ENCODE data around the gene SYP. TPM values are rescaled to one million over a fixed set of nuclear protein-coding genes. Genes with fewer than 3 reads are reported as not detected.

SYP gene
- total and polyA plus RNA-seq, 9 of the 15 experiments (the other 6 are each of a cell fraction or from before 2014, with no cell fraction given): 0.48 to 5.1 (median 2.6) TPM

DNA sequence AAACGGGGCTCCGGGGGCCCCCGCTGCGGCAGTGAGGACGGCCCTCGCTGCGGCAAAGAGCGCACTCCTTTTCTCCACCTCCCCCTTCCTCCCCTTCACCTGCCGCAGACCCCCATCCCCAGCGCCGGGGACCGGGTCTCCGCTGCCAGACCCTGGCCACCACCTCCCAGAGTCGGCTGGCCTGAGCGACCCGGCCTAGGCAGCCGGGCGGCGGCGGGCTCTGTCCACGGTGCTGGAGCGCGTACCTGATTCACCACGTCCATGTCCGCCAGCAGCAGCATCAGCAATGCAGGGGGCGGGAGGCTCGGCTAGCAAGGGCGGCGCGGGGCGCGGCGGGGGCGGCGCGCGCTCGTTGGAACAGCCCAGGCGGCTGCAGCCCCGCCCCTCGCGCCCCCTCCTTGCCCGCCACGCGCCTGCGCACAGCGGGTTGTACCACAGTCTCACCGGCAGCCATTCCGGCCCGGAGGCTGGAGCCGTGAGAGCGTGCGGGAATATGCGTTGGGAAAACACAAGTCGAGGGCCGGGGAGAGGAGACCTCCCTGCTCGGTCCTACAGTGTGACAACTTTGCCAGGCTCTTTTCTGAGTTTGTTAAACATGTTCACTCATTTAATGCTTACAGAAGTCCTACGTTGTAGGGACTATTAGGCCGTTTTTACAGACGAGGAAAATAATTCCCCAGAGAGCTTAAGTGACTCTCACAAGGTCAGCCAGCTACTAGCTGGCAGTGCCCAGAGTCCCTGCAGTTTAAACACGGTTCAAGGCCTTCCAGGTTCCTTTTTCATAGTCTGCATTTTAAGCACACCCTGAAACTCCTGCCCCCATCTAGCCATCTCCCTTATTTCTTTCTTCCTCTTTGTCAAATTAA, at the start of gene SYP (continued):
- TF ChIP-seq, protein P1, sequence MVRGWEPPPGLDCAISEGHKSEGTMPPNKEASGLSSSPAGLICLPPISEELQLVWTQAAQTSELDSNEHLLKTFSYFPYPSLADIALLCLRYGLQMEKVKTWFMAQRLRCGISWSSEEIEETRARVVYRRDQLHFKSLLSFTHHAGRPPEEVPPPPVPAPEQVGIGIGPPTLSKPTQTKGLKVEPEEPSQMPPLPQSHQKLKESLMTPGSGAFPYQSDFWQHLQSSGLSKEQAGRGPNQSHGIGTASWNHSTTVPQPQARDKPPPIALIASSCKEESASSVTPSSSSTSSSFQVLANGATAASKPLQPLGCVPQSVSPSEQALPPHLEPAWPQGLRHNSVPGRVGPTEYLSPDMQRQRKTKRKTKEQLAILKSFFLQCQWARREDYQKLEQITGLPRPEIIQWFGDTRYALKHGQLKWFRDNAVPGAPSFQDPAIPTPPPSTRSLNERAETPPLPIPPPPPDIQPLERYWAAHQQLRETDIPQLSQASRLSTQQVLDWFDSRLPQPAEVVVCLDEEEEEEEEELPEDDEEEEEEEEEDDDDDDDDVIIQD (CRISPR knock-in tag; IDR thresholded peaks at IDR 0.05): no peak
- TF ChIP-seq TAF1 (IDR thresholded peaks at IDR 0.05; ENCODE audit: control insufficient read depth, extremely low read depth, insufficient read depth, low read length, severe bottlenecking) (peak; percentile 95), BACH1 (tag; IDR thresholded peaks at IDR 0.05) (no peak), YBX1 (IDR thresholded peaks at IDR 0.05) (no peak), CBX8 (IDR thresholded peaks at IDR 0.05; ENCODE audit: borderline replicate concordance, extremely low read depth, low read depth, low read length, poor library complexity, severe bottlenecking) (no peak), BRD9 (IDR thresholded peaks at IDR 0.05; ENCODE audit: low read depth, partially characterized antibody) (no peak), ZNF124 (CRISPR knock-in tag; IDR thresholded peaks at IDR 0.05) (no peak), ZNF584 (CRISPR knock-in tag; IDR thresholded peaks at IDR 0.05; ENCODE audit: low read depth) (peak; percentile 90), TARDBP (IDR thresholded peaks at IDR 0.05) (peak; percentile 73; the same call in 1 of the 2 replicates), NFIX (CRISPR knock-in tag; IDR thresholded peaks at IDR 0.05; ENCODE audit: low read depth) (no peak), HEY1 (CRISPR knock-in tag; IDR thresholded peaks at IDR 0.05; ENCODE audit: borderline replicate concordance) (no peak), SMAD4 (CRISPR knock-in tag; conservative IDR thresholded peaks at IDR 0.05) (peak; percentile 93), SUPT5H (IDR thresholded peaks at IDR 0.05) (peak; percentile 85), ZNF766 (CRISPR knock-in tag; conservative IDR thresholded peaks at IDR 0.05) (peak; percentile 68; the same call in 1 of the 2 replicates), YY1 (IDR thresholded peaks at IDR 0.05; ENCODE audit: borderline replicate concordance in 1 of 3, control insufficient read depth in 1 of 3, extremely low read depth in 1 of 3, insufficient read depth in 3 of 3, insufficient read length in 1 of 3, insufficient replicate concordance in 2 of 3, low read depth in 1 of 3, low read length in 2 of 3) (peak; percentile 60 to 93 (median 85)), NFE2L1 (tag; IDR thresholded peaks at IDR 0.05; ENCODE audit: borderline replicate concordance, low read depth) (no peak), POLR2H (tag; IDR thresholded peaks at IDR 0.05; ENCODE audit: low read depth) (peak; percentile 82)
- TF ChIP-seq, protein P2, sequence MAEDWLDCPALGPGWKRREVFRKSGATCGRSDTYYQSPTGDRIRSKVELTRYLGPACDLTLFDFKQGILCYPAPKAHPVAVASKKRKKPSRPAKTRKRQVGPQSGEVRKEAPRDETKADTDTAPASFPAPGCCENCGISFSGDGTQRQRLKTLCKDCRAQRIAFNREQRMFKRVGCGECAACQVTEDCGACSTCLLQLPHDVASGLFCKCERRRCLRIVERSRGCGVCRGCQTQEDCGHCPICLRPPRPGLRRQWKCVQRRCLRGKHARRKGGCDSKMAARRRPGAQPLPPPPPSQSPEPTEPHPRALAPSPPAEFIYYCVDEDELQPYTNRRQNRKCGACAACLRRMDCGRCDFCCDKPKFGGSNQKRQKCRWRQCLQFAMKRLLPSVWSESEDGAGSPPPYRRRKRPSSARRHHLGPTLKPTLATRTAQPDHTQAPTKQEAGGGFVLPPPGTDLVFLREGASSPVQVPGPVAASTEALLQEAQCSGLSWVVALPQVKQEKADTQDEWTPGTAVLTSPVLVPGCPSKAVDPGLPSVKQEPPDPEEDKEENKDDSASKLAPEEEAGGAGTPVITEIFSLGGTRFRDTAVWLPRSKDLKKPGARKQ (CRISPR knock-in tag; IDR thresholded peaks at IDR 0.05): no peak
- TF ChIP-seq, protein P3, sequence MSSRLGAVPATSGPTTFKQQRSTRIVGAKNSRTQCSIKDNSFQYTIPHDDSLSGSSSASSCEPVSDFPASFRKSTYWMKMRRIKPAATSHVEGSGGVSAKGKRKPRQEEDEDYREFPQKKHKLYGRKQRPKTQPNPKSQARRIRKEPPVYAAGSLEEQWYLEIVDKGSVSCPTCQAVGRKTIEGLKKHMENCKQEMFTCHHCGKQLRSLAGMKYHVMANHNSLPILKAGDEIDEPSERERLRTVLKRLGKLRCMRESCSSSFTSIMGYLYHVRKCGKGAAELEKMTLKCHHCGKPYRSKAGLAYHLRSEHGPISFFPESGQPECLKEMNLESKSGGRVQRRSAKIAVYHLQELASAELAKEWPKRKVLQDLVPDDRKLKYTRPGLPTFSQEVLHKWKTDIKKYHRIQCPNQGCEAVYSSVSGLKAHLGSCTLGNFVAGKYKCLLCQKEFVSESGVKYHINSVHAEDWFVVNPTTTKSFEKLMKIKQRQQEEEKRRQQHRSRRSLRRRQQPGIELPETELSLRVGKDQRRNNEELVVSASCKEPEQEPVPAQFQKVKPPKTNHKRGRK (tag; IDR thresholded peaks at IDR 0.05): no peak
